M059J (cell line): Measurements from ENCODE around the gene NSMF. TPM values are rescaled to one million over a fixed set of nuclear protein-coding genes. Genes with fewer than 3 reads are reported as not detected.
A peak's percentile ranks its signal among the peaks of the same experiment; 100 is the strongest.

Experiments used
- DNase-seq: peaks from one replicate; pipeline ENCODE4 v3.0.0-alpha.2; 2012; ENCODE audit warnings: low read depth
- total RNA-seq: library from RNA; depleted of rRNA; stranded (reverse); fragments of >200 nt; shearing (Covaris generic); gene quantifications from 2 replicates; pipeline ENCODE4 v1.2.3, GENCODE V29; 2014; rRNA removed

NSMF gene
- total RNA-seq = 11.8 and 24.0 TPM in 2 replicates

DNA sequence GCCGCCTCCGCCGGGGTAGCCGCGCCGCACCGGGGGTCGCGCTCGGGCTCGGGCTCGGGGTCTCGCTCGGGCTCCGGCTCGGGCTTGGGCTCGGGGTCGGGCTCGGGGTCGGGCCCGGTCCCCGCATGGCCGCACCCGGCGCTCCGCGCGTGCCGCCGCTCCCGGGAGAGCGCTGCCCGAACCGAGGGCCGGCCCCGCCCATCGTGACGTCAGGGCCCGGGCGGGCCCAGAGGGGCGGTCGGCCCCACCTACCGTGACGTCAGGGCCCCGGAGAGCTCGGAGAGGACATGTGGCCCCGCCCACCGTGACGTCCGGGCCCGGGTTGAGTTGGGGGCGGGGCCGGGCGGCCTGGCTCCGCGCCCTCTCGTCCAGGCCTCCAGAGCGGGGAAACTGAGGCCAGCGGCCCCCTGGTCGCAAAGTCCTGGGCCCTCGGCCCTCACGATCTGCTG, at the start of gene NSMF:
NSMF (minus strand) TSS at position 183 of the 449 bp plus-strand sequence. CDS start 232 bp downstream, outside the sequence.
- DNase-seq = peak; percentile 84

- DNase-seq = no peak
Observed at GRCh38 chr9:137506702-137507171, 47.6 kb upstream of the NSMF start.

DNA sequence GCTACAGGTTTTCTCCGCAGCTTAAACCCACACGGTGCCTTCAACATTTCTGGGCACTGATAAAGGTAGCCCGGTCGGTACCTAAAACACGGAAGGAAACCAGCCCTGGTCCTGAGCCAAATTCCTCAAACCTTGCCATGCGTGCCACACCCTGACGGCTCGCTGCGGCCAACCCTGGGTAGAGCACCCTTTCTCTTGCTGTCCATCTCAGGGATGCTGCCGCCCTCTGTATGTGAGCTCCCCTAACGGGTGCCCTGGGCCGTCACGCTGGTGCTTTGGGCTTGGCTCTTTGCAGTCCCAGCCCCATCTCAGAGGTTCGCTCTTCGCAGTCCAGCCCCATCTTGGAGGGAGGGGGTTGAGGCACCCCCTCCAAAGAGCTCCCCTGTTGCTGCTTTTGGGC, 47.1 kb upstream of the NSMF start:
- no peak for DNase-seq

GRCh38 chr9:137505421-137506140, 46.4 kb upstream of the NSMF start:
- no peak for DNase-seq

DNA sequence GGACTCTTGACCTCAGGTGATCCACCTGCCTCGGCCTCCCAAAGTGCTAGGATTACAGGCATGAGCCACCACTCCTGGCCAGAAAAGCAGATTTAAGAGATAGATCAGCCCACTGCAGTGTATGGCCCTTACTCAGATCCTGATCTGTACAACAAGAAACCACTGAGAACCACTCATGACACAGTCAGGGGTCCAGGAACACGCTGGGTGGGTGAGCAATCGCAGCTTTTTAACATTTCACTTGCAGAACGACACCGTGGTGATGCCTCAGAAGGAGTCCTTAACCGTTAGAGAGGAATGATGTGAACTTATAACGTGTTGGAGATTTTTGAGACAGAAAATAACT, 45.3 kb upstream of the NSMF start:
- no peak for DNase-seq

GRCh38 chr9:137502008-137502911, 43.1 kb upstream of the NSMF start:
- peak; percentile 34 for DNase-seq

DNA sequence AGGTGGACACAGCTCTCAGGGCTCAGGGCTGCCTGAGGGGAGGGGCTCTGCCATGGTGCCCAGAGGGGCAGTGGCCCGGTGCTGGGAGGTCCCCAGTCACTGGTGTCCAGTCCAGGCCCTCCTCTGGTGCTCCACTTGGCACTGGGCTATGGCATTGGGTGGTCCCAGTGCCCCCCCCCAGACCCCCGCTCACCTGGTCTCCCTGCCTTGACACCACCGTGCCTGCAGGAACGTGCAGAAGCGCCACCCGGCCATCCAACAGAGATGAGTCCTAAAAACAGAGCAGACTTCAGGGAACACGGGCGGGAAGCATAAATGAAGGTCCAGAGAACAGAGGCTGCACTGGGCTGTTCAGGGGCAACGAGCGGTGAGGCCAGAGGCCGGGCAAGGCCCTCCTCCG, 42.3 kb upstream of the NSMF start:
- no peak for DNase-seq

DNA sequence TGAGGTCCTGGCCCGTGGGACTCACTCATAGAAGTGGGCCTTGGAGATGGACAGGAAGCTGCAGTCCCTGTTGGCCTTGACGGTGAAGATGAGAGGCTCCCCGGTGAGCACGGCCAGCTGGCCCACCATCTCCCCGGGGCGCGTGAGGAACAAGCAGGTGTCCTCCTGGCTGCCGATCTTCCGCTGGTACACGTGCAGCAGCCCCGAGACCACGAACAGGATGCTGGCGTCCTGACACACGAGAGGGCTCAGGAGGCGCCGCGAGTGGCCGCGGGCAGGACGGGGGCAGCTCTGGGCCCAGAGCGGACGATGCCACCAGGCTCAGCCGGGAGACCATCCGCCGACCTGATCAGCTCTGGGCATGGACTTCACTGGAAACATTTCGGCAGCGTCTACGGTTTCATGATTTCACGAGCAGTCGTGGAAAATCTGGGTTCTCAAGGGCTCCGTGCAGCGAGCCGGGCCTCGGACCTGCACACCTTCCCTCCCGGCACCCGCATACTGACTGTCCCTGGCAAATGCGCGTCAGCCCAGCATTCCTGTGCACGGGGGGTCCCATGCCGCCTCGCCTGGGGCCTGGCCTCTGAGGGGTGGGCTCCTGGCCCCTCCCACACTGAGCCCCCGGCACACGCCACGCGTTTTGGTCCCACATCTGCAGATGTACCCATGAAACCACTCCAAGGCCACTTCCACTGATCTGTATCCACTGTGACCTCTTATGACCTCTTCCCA, 41.7 kb upstream of the NSMF start:
- no peak for DNase-seq

DNA sequence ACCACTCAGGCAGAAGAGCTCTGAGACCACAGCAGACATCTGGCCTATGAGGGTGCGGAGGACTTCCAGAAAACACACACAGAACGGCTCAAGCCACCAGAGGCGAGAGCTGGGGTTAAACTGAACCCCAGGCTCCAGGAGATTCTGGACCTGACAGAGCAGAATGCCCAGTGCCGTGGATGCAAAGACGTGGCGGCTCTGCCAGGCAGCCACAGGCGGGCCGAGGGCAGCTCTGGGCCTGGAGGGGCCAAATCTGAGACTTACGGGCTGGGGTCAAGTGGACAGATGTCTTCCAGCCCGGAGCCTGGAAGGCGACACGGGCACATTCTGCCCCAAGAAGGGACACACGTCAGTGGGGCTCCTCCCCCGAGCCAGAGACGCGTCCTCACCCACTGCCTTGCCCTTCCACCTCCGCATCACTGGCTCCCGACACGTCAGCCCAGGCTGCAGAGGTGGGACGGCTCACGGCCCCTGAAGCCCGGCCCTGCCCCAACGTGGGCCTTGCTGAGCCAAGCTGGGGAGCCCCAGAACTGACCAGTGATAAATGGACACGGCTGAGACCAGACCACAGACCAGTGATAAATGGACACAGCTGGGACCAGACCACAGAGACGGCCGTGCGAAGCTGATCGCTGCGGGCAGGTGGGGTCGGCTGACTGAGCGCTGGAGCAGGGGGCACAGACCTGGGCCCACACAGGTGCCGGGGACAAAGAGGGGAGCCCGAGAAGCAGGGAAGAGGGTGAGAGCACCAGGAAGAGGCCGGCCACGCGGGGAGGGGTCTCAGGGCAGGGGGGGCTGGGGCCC, 40.9 kb upstream of the NSMF start:
- DNase-seq = no peak

- no peak for DNase-seq
Observed at GRCh38 chr9:137499416-137499815, 40.3 kb upstream of the NSMF start.

DNA sequence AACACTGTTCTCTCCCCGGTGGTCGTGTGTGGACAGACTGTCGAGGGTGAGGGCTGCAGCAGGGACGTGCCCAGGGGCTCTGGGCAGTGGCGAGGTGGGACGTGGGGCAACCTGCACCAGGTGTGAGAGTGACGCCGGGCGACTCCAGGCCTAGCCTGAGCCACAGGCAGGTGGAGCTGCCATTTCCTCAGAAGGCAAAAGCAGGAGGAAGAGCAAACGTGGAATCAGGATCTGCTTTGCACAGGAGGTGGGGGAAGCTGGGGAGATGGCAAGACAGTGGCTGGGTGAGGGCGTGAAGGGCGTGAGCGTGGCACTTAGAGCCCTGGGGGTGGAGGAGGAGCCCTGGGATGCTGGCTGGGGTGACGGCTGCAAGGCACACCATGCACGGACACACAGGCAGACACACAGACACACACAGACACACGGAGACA, 39.6 kb upstream of the NSMF start:
- DNase-seq = no peak

GRCh38 chr9:137497921-137498719, 39.0 kb upstream of the NSMF start:
- DNase-seq = no peak

DNA sequence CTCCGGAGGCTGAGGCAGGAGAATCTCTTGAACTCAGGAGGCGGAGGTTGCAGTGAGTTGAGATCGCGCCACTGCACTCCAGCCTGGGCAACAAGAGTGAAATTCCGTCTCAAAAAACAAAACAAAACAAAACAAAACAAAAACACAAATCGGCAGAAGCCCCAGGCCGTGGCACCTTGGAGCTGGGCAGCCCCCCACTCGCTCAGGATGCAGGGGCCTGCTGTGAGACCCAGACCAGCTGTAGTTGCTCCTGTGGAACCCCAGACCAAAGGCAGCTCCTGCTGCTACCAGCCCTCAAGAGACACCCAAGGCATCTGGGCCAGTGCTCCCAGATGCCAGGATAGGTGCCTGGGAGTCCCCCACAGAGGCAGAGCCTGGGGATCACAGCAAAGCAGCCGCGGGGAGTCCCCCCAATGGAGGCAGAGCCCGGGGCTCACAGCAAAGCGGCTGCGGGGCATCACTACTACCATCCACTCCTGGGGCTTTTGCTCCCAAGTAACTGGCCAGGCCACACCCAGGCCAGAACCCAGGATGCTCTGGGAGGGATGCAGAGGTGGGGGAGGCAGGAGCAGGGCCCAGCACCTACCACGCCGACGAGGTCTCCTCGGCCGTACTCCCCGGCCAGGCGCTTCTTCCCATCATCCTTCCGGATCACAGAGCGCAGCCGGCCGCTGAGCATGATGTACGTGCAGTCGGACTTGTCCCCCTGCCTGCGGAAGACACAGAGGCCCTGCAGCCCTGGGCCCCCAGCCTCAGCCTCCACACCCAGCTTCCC, 37.7 kb upstream of the NSMF start:
- DNase-seq = no peak

DNA sequence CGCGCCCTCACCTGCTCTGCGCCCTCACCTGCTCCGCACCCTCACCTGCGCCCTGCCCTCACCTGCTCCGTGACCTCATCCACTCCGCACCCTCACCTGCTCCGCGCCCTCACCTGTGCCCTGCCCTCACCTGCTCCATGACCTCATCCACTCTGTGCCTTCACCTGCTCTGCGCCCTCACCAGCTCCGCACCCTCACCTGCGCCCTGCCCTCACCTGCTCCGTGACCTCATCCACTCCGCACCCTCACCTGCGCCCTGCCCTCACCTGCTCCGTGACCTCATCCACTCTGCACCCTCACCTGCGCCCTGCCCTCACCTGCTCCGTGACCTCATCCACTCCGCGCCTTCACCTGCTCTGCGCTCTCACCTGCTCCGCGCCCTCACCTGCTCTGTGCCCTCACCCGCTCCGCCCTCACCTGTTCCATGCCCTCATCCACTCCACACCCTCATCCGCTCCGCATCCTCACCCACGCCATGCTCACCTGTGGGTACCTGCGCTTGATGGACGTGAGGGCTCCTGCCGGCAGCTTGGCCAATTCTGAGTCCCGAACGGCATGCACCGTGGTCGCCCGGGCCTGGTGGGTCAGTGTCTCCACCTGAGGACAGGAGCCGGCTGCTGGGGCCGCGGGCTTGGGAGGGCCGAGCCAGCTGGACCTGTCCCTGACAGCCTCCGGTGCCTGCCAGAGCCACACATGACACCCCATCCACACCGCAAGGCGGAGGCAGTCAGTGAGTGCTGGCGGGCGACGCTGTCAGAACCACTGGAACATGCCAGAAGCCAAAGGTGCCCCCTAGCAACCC, 35.6 kb upstream of the NSMF start:
- DNase-seq = no peak

DNA sequence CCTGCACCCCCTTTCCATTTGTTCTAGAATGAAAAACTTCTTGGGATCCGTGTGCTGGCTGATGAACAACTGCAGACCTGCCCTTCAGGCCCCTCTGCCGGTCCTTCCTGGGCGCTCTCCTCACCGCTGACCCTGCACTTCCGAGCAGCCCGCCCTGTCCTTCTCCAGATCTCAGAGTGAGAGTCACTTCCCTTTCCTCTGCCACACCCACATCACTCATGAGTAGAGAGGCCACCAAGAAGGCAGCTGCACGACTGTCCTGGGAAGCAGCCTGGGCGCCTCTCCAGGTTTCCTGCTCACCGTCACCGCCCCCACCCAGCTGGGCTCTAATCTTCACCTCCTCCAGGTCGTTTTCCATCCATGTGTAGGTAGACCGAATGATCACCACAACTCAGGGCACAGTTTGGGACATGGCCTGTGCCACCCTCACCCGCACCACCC, 35.0 kb upstream of the NSMF start:
- DNase-seq = peak; percentile 16

DNA sequence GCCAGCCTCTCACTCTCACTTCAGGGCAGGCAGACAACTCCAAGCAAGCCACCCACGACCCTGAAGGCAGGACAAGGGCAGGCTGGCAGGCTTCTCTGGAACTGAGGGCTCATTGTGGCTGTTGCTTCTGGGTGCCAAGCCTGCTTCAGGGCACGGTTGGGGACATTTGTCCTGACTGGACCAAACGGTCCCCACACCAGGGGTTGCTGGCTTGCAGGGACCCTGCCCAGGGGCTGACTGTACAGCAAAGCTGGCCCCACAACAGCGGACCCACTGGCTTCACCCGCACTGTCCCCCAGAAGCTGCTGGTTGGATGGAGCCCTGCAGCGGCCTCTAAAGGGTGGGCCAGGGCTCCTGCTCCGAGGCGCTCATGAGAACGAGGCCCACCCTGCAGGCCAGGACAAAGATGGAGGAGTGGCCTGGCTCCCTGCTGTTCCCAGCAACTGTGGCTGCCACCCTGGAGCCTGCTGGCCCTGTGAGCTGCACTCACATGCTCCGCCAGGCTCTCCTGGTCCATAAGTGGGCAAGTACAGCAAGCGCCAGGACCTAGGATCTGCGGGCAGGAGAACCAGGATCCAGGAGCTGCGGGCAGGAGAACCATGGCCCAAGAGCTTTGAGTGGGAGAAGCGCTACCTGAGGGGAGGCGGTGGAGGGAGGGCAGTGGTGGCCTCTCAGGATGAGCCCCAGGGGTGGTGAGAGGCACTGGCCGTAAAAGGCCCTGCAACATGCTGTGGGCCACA, 34.4 kb upstream of the NSMF start:
- DNase-seq = no peak

DNA sequence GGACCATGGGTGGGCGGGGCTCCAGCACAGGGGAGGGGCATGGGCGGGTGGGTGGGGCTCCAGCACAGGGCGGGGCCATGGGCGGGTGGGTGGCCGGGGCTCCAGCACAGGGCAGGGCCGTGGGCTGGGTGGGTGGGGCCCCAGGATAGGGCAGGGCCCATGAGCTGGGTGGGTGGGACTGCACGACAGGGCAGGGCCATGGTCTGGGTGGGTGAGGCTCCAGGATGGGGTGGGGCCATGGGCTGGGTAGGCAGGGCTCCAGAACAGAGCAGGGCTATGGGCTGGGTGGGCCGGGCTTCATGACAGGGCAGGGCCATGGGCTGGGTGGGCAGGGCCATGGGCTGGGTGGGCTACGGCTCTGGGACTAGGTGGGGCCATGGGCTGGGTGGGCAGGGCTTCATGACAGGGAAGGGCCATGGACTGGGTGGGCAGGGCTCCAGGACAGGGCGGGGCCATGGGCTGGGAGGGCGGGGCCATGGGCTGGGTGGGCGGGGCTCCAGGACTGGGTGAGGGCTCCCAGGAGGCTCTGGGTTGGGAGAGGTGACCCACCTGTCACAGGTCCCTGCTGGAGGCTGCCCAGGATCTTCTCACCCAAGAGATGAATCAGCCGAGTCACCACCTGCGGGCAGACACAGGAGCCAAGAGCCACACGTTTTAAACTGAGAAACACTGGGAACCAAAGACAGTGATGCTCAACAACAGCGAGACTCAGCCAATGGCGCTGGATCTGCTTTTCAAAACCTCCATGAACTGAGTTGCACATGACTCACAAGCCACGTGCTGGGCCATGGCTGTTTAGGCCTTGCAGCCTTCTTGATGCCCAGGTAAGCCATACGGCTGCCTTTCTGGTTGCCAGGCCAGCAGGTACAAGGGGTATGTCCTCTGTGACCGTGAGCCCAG, 33.6 kb upstream of the NSMF start:
- DNase-seq = peak; percentile 50
